NOMO-1 treated with dmso at 0.1 percent for 144 hours (cell line): Measurements from ENCODE around the gene TCHHL1.
"Not testable (repeated sequence)": the region's sequence is repeated elsewhere in the genome, so short reads cannot be mapped to it uniquely, and the experiment has no call there.

Experiments
- DNase-seq: peaks from one replicate; lab custom pipeline; 2025; ENCODE audit not compliant: unreplicated experiment; lab: John Stamatoyannopoulos, UW

The TCHHL1 gene

DNA sequence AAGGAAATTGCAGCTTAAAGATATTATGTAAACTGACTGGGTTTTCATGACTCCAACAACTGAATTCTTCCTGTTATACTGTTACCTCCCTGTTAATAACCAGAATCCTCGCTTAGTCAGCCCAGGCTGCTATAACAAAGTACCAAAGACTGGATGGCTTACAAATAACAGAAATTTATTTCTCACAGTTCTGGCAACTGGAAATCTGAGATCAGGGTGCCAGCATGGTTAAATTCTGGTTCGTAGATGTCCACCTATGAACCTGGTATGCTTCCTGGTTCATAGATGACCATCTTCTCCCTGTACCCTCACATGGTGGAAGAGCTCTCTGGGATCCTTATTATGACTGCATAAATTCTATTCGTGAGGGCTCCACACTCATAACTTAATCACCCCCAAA lies 8.1 kb upstream of the TCHHL1 start:
- DNase-seq = no peak

DNA sequence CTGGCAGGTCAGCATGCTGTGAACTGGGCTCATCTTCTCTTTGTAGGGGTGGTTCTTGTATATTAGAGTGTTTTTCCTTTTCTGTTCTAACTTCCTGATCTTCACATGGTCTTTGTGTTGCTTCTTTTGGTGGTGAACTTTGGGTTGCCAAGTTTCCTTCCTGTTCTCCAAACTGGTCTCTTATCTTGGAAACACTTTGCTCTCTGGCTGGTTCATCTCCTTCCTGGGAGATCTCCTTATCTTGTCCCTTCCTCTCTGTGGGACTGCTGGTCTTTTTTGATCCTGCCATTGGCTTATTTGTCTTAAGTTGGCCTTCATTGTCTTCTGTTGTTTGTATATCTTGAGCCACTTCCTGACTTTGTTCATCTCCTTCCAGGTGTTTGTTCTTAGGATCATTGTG lies 2.1 kb downstream of the TCHHL1 start:
- DNase-seq = no peak

DNA sequence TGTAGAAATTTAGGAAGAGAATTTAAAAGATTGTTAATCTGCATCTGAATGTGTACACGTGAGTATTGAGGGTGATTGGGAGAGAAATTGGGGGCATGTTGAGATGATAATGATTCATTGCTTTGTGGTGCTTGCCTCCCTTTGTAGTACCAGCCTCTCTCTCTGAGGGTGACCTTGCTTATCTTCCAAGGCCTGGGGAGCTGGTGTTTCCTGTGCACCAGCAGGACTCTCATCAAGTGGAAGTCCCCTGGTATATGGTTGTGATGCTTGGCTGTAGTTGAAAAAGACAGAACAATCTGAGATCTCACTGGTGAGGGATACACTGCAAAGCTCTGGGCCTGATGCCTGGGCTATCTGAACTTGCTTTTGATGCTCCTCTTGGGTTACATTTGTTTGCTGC lies 4.0 kb downstream of the TCHHL1 start:
- no peak for DNase-seq

GRCh38 chr1:152081026-152081425 lies 7.8 kb downstream of the TCHHL1 start:
- not testable (repeated sequence) for DNase-seq

DNA sequence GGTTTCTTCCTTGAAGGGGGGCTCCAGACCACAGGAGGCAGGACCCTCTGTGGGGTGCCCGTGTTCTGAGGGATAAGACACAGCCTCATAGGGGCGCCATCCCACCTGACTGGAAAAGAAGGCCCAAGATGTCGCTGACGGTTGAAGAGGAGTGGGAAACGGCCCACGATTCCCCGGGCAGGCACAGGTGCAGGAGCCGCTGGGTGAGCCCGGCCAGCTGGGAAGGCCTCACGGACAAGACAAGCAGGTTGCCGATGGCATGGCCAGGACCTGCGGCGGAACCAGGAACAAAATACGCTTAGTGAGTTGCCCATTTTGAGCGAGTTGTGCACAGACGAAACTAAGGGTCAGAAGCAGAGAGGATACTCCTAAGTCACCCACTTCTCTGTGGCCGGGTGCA lies 8.4 kb downstream of the TCHHL1 start:
- not testable (repeated sequence) for DNase-seq

- DNase-seq = no peak
Observed at GRCh38 chr1:152078831-152079441, 9.9 kb downstream of the TCHHL1 start.

- DNase-seq = no peak
Observed at GRCh38 chr1:152072311-152072710, 16.6 kb downstream of the TCHHL1 start.

DNA sequence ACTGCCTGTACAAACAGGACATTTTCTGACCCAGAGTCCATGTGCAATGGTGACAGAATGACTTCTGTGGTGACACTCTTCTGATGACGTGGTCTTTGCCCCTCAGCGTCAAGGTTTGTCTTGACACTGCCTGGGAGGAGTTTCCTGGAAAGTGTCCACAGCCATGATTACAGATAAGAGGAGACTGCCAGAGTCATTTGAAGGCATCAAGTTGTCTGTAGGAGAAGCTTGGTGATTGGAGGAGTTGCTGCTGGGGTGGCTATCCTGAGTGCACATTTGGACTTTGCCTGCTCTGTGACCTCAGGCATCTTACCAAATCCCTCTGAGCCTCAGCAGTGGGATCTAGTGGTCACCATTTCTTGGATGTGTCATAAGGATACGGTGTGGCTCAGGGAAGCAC lies 17.7 kb downstream of the TCHHL1 start:
- DNase-seq = no peak

GRCh38 chr1:152067929-152068328 lies 20.9 kb downstream of the TCHHL1 start:
- no peak for DNase-seq

GRCh38 chr1:152067150-152067549 lies 21.7 kb downstream of the TCHHL1 start:
- no peak for DNase-seq

DNA sequence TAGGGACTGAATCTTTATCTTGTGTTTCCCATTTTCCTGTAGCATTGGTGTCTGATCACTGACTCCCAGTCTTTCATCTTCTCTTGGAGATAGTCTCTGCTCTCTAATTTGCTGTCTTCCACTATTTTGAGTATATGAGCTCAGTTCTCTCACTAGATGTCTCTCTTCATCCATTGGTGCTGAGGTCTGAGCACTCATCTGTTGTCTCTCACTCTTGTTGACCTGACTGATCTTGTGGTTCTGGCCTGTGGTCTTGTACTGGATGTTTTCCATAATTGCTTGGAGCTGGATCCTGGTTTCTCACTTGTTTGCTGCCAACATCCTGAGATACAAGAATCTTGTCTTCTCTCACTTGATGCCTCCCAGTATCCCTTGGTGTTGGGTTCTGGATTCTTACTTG lies 26.9 kb downstream of the TCHHL1 start:
- no peak for DNase-seq

DNA sequence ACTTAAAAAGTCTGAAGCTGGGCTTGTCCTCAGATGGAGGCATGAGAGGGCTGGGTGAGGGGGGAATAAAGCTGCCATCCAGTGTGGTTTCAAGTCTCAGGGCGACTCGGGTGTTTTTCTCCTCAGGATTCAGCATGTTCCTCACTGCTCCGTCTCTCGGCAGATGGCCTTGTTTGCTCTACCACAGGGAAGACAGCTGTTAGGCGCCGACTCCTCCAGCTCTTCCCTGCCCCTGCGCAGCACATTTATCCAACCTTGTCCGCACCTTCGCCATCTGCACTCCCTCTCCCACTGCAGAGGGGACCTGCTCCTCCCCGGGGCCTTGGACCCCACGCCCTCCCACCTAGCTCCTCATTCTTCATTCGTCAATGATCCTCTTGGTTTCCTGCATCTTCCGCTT lies 35.5 kb downstream of the TCHHL1 start:
- no peak for DNase-seq

DNA sequence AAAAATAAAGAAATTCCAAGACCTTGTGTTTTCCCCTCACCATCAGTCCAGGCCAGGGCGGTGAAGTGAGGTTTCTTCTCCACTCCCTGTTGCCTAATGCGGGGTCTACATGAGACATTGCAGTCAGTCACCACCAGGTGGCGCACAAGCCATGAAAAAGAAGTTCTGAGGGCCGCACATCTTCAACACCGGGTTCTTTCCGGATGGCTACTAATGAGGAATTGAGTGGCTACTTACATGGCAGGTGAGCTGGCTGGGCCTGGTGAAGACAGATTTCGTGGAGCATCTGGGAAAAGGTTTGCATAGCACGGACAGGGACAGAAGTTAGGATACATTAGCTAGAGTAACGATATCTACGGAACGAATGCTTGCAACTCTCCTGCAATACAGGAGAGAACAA lies 36.3 kb downstream of the TCHHL1 start:
- DNase-seq = peak; percentile 17

DNA sequence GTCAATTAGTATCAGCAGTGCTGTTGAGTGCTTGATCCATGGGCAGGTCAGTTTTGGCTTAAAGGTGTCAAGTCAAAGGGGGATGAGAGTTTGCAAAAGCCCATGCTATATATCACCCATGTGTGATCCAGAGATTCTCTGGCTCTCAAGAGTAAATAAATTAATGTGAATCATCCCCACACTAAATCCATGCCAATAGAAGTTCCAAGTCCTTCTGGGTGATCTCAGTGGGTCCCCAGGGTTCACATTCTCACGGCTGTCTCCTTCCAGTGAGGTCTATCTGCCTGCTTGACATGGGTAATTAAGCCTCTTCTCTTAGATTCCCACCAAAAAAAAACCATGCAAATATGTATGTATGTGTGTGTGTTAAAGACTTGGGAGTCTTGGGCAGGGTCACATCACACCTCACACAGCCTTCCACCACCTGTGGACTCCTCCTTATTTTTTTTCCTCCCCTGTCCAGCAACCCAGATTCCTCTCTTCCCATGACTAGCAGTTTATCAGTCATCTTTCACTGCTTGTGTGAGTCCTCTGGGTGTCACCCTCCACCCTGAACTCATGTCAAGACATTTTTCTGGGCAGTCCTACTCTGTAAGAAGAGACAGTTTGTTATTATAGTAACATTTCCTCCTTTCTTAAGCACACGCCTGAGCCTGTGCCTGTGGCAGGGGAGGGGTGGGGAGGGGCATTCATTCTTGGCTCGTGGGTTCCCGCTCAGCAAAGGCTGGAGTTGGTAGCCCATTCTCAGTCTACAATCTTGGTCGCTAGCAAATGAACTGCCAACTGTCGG lies 37.8 kb downstream of the TCHHL1 start:
- no peak for DNase-seq

DNA sequence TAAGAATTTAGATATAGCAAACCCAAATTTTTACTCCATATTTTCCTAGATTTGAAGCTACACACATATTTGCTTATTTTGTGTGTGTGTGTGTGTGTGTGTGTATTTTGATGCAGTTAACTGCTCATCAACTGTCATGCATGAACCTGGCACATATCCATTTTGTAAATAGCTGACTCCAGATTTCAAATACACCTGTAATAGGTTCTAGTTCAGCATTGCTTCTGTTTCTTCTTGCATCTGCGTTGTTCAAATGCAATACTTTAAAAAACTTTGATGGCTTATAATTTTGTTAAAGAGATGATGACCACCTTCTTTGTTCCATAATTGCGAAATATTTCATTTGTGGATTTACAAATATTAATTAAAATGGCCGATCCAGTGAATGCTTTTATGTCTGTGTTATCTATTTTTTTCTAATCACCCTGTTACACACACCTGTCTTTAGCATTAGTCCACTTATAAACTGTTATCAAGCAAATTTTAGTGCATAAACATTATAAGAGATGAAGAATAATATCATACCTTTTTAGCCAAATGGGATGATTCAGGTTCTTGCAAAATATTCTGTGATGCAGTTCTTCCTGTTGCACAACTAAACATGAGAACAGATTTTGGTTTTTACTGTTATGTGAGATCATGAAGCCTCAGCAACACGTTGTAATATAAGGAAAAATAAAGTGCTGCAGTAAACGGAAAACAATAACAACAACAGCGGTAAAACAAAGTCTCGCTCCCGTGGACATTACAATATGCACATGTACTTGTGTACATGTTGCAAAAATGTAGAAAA lies 39.4 kb downstream of the TCHHL1 start:
- peak; percentile 21 for DNase-seq

DNA sequence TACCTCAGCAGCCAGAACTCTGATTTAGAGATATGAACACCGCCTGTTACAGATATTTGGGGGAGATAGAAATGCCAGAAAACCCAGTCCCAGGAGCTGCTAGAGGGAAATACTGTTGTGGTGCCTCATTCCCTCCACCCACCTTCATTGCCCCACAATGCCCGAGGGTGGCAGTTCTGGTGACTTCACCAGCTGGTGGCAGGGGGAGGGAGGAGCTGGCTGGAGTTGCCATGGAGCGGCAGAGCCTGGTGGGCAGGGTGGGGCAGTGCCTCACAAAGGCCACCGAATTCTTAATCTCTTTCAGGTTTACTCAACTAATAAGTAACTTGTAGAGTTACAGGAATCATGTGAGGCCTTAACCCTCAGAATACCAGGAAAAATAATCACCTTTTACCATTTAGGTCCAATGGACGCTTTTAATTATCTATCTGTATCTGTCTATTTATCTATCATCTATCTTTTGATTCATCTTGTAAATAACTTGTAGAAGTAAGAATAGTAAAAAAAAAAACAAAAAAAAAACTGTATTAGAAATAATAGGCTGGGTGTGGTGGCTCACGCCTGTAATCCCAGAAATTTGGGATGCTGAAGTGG lies 40.4 kb downstream of the TCHHL1 start:
- DNase-seq = peak; percentile 88

- peak; percentile 100 for DNase-seq
Observed at GRCh38 chr1:152047730-152048415, 41.0 kb downstream of the TCHHL1 start.

DNA sequence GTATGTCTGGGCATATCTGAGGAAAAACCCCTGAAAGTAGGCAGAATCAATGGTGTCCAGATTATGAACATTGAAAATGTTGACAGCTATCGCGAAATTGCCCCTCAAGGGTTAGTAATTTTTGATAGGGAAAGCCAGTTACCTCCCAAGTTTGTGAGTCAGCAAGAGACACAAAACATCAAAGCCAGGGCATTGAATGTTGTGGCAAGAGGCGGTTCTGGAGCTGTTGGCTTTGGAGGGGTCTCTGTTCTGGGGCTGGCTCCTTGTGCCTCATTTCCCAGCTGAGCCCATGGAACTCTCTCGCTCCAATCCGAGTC lies 41.5 kb downstream of the TCHHL1 start:
- DNase-seq = no peak

DNA sequence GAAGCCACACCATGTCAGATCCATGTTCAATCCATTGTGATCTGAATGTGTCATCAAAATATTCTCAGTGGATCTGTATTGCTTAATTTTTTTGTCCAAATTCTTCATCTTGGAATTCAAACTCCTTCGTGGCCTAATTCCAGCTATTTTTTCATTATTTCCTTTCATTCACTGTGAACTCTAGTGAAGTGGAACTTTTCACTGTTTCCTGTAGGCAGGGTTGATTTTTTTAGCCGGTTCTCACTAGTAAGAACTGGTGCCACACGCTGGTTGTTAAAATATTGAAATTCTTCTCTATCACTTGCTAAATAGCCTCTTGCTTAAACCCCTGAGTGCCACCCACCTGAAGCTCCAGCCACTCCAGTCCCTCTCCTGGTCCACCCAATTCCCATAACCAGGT lies 44.5 kb downstream of the TCHHL1 start:
- DNase-seq = no peak

GRCh38 chr1:152043870-152044269 lies 45.0 kb downstream of the TCHHL1 start:
- DNase-seq = no peak

- no peak for DNase-seq
Observed at GRCh38 chr1:152042030-152042429, 46.8 kb downstream of the TCHHL1 start.
